ENCODE measurements around the gene VWA1. TPM values are rescaled to one million over a fixed set of nuclear protein-coding genes. Genes with fewer than 3 reads are reported as not detected.

VWA1 gene
- total and polyA plus RNA-seq, 4 donors, result 18.3 to 81.3 (median 32.2) TPM

DNA sequence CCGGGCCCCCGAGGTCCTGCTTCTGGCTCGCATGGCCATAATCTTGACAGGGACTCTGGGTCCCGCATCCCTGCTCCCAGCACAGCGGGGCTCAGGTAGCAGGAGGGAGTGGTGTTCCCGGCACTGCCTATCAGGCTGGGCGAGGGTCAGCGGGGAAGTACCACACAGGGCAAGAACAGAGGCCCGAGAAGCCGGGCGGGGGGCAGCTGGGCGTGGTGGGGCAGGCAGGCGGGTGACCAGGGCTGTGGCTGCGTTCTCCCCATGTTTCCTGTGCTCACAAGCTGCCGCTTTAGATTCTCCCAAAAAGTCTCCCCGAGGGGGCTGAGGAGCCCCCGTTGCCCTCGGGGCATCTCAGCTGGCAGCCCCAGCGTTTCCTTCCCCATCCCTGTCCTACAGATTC is 54.4 kb downstream of the VWA1 start (continued):
- TF ChIP-seq, protein P1, sequence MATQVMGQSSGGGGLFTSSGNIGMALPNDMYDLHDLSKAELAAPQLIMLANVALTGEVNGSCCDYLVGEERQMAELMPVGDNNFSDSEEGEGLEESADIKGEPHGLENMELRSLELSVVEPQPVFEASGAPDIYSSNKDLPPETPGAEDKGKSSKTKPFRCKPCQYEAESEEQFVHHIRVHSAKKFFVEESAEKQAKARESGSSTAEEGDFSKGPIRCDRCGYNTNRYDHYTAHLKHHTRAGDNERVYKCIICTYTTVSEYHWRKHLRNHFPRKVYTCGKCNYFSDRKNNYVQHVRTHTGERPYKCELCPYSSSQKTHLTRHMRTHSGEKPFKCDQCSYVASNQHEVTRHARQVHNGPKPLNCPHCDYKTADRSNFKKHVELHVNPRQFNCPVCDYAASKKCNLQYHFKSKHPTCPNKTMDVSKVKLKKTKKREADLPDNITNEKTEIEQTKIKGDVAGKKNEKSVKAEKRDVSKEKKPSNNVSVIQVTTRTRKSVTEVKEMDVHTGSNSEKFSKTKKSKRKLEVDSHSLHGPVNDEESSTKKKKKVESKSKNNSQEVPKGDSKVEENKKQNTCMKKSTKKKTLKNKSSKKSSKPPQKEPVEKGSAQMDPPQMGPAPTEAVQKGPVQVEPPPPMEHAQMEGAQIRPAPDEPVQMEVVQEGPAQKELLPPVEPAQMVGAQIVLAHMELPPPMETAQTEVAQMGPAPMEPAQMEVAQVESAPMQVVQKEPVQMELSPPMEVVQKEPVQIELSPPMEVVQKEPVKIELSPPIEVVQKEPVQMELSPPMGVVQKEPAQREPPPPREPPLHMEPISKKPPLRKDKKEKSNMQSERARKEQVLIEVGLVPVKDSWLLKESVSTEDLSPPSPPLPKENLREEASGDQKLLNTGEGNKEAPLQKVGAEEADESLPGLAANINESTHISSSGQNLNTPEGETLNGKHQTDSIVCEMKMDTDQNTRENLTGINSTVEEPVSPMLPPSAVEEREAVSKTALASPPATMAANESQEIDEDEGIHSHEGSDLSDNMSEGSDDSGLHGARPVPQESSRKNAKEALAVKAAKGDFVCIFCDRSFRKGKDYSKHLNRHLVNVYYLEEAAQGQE (IDR thresholded peaks at IDR 0.05), result no peak
- no peak for TF ChIP-seq CTCF (IDR thresholded peaks at IDR 0.05; ENCODE audit: low read depth, low read length, missing input control)

DNA sequence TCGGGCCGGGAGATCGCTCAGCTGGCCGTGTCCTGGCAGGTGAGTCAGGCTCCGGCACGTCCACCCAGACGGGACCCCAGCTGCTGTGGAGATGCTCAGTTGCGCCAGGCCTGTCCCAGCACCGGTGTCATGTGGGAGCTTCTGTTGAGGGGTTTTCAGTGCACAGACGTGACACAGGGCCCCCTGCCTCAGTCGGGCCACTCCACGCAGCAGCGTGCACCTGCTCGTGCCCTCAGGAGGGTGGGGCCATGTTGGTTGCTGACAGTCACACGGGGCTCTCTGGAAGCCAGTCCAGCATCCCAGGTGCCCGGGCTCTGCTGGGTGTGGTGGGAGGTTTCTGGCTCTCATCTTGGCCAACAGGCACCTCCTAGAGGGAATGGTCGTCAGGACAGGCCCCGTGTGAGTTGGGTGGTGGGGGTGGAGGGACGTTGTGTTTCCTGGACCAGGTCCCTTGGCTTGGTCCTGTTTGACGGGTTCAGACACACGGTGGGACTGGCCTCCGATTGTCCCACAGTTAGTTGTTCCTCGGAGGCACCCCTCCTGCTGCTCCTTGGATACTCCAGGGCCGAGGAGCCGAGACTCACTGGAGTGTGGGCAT is 55.2 kb downstream of the VWA1 start:
- peaks cover 15 to 40% (median 18%) of the 10 kb centered on the region in 4 donors for H3K36me3 ChIP-seq (ENCODE audit: control insufficient read depth in 4 of 4, insufficient read depth in 3 of 4, low read depth in 1 of 4, low read length in 3 of 4)

More for the DNA sequence above, 55.2 kb downstream of the VWA1 start:
- H3K9me3 ChIP-seq (ENCODE audit: control insufficient read depth in 4 of 4, low read length in 3 of 4), result no peaks in the 10 kb centered on the region
- no peak overlapping the region for H3K27ac ChIP-seq (ENCODE audit: low read depth in 1 of 2, low read length in 2 of 2)
- 99% methylated on average over 20 of the region's 25 CpGs for WGBS
- no peak overlapping the region for H3K4me3 ChIP-seq (ENCODE audit: low read depth in 1 of 3, low read length in 3 of 3)
- H3K27me3 ChIP-seq (ENCODE audit: control insufficient read depth in 4 of 4, insufficient read depth in 4 of 4, low read length in 3 of 4), result no peaks in the 10 kb centered on the region
- DNase-seq (ENCODE audit: low spot score), result no peak
- no peak overlapping the region for H3K9ac ChIP-seq (ENCODE audit: low read depth in 1 of 2, low read length in 2 of 2)
- peaks cover 3 to 12% (median 5%) of the 10 kb centered on the region in 4 donors for H3K4me1 ChIP-seq (ENCODE audit: control insufficient read depth in 4 of 4, insufficient read depth in 4 of 4, low read length in 3 of 4)
- TF ChIP-seq FOXA1 (IDR thresholded peaks at IDR 0.05) (no peak), ZBTB33 (IDR thresholded peaks at IDR 0.05) (no peak), EGR1 (IDR thresholded peaks at IDR 0.05; ENCODE audit: low read depth in 2 of 2) (no peak), HNF4G (IDR thresholded peaks at IDR 0.05) (no peak), HNF4A (conservative IDR thresholded peaks at IDR 0.05) (no peak), NR2F2 (IDR thresholded peaks at IDR 0.05) (no peak), YY1 (IDR thresholded peaks at IDR 0.05) (no peak), RXRA (IDR thresholded peaks at IDR 0.05) (no peak), FOXA2 (IDR thresholded peaks at IDR 0.05) (no peak), GABPA (IDR thresholded peaks at IDR 0.05 in 1 of 2, conservative IDR thresholded peaks at IDR 0.05 in 1 of 2) (no peak), RAD21 (IDR thresholded peaks at IDR 0.05) (no peak), TAF1 (conservative IDR thresholded peaks at IDR 0.05) (no peak), MAX (IDR thresholded peaks at IDR 0.05) (no peak), JUND (IDR thresholded peaks at IDR 0.05) (no peak), CTCF (IDR thresholded peaks at IDR 0.05; ENCODE audit: low read depth, low read length, missing input control) (no peak), SP1 (IDR thresholded peaks at IDR 0.05) (no peak)
- TF ChIP-seq, protein P2, sequence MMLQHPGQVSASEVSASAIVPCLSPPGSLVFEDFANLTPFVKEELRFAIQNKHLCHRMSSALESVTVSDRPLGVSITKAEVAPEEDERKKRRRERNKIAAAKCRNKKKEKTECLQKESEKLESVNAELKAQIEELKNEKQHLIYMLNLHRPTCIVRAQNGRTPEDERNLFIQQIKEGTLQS (IDR thresholded peaks at IDR 0.05), result no peak
- TF ChIP-seq, protein P1 (IDR thresholded peaks at IDR 0.05), result no peak

All from liver (tissue), 9 donors.